Stimulated activated CD4-positive, alpha-beta T cell treated with anti-CD3 and anti-CD28 coated beads, Interleukin-12 subunit alpha, Interleukin-12 subunit beta, amount 100 ng/mL, for 24 hours (primary cell): Measurements from ENCODE around the gene ACAT2.
"Not testable (repeated sequence)": the region's sequence is repeated elsewhere in the genome, so short reads cannot be mapped to it uniquely, and the experiment has no call there.

ENCODE experiments used
- DNase-seq, 2 experiments: peaks; one replicate each; pipeline ENCODE4 v3.0.0-alpha.2; 2020; ENCODE audit warnings: low read depth in 2 of 2

ACAT2 gene

GRCh38 chr6:159772196-159772595 is 10.4 kb downstream of the ACAT2 start:
- no peak for DNase-seq

- no peak for DNase-seq
Measured at GRCh38 chr6:159777240-159777904, 15.5 kb downstream of the ACAT2 start.

- DNase-seq, result no peak
Measured at GRCh38 chr6:159778131-159778530, 16.3 kb downstream of the ACAT2 start.

- no peak for DNase-seq
Measured at GRCh38 chr6:159778542-159779103, 16.8 kb downstream of the ACAT2 start.

- DNase-seq, result no peak
Measured at GRCh38 chr6:159788276-159788675, 26.4 kb downstream of the ACAT2 start.

- no peak for DNase-seq
Measured at GRCh38 chr6:159788753-159789376, 27.0 kb downstream of the ACAT2 start.

GRCh38 chr6:159789377-159790148 is 27.7 kb downstream of the ACAT2 start, which contains the start of gene TCP1:
Gene TCP1, minus strand, starts transcription at chr6:159789602. Its CDS starts 134 bp downstream, at chr6:159789468.
- peak; percentile 99 for DNase-seq

- DNase-seq, result peak; percentile 76 to 85
Measured at GRCh38 chr6:159790149-159790955, 28.5 kb downstream of the ACAT2 start, which contains the start of gene MRPL18. Gene MRPL18, plus strand, starts transcription at chr6:159790467. Its CDS starts 121 bp downstream, at chr6:159790588.

- no peak for DNase-seq
Measured at GRCh38 chr6:159790956-159791598, 29.2 kb downstream of the ACAT2 start.

GRCh38 chr6:159794976-159795375 is 33.1 kb downstream of the ACAT2 start:
- not testable (repeated sequence) for DNase-seq

- DNase-seq, result no peak
Measured at GRCh38 chr6:159797554-159797953, 35.7 kb downstream of the ACAT2 start.

GRCh38 chr6:159800141-159800865 is 38.5 kb downstream of the ACAT2 start, which contains the start of gene PNLDC1:
Gene PNLDC1, plus strand, starts transcription at chr6:159800276. Its CDS starts 32 bp downstream, at chr6:159800308.
- no peak for DNase-seq

GRCh38 chr6:159801935-159802334 is 40.1 kb downstream of the ACAT2 start:
- no peak for DNase-seq

GRCh38 chr6:159804504-159804903 is 42.7 kb downstream of the ACAT2 start:
- DNase-seq, result no peak

- DNase-seq, result no peak
Measured at GRCh38 chr6:159805440-159806020, 43.7 kb downstream of the ACAT2 start.

GRCh38 chr6:159806021-159806458 is 44.2 kb downstream of the ACAT2 start:
- DNase-seq, result no peak

GRCh38 chr6:159807150-159807858 is 45.5 kb downstream of the ACAT2 start:
- DNase-seq, result no peak

- no peak for DNase-seq
Measured at GRCh38 chr6:159808647-159809046, 46.8 kb downstream of the ACAT2 start.

- DNase-seq, result no peak
Measured at GRCh38 chr6:159809149-159809548, 47.3 kb downstream of the ACAT2 start.
